T-helper 1 cell treated with Interleukin-12 subunit alpha and Interleukin-12 subunit beta and Interleukin-4 antibody, amounts not matched to agents 30 μg/mL and 1 μg/mL, for 36 hours (primary cell): ENCODE data around the gene PIGL.
"Not testable (repeated sequence)": the region's sequence is repeated elsewhere in the genome, so short reads cannot be mapped to it uniquely, and the experiment has no call there.

Experiments used
- H3K27ac Mint-ChIP-seq: one replicate; pipeline ENCODE4 v1.8.0; 2021; ENCODE audit warnings: mild to moderate bottlenecking, mixed read lengths
- H3K27me3 Mint-ChIP-seq: one replicate; pipeline ENCODE4 v1.8.0; 2021; ENCODE audit warnings: low read depth, mixed read lengths
- H3K36me3 Mint-ChIP-seq: one replicate; pipeline ENCODE4 v1.8.0; 2021; ENCODE audit warnings: low read depth, mixed read lengths
- H3K4me1 Mint-ChIP-seq: one replicate; pipeline ENCODE4 v1.8.0; 2021; ENCODE audit warnings: low read depth, mixed read lengths
- H3K4me3 Mint-ChIP-seq: one replicate; pipeline ENCODE4 v1.8.0; 2021; ENCODE audit warnings: mild to moderate bottlenecking, moderate library complexity, mixed read lengths
- H3K9me3 Mint-ChIP-seq: one replicate; pipeline ENCODE4 v1.8.0; 2021; ENCODE audit warnings: mixed read lengths

Gene PIGL

DNA sequence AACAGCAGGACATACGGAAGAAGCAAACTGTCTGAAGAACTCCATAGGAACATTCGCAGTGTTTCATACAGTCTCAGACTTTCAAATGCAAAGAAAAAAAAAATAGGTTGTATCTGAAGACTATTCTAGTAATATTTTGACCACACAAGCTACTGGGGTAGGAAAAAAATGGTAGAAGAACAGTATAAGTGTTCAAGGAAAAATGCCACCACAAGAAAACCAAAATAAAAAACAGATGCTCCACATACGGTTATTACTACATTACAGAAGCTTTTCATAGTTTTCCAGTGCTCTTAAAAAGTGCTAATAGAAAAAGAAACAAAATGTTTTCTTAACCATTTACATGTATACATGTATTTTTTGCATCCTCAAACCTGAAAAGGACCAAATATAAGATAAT, 5.4 kb upstream of the PIGL start:
- Mint-ChIP-seq H3K4me1 (peaks cover 28% of the 10 kb centered on the region), H3K27me3 (no peaks in the 10 kb centered on the region), H3K9me3 (no peaks in the 10 kb centered on the region), H3K27ac (no peak overlapping the region), H3K4me3 (no peak overlapping the region), H3K36me3 (peaks cover 2% of the 10 kb centered on the region)

DNA sequence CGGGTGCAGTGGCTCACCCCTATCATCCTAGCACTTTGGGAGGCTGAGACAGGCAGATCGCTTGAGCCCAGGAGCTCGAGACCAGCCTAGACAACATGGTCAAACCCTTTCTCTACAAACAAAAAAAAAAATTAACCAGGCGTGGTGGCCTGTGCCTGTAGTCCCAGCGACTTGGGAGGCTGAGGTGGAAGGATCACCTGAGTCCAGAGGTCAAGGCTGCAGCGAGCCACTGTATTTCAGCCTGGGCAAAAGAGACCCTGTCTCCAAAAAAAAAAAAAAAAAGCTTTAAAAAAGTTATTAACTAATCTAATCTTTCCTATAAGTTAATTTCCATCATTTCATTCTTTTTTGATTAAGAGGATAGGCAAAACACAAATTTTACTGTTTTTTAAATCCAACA, 4.2 kb upstream of the PIGL start:
- H3K4me3 Mint-ChIP-seq, result no peak overlapping the region
- H3K9me3 Mint-ChIP-seq, result no peaks in the 10 kb centered on the region
- no peak overlapping the region for H3K27ac Mint-ChIP-seq
- H3K4me1 Mint-ChIP-seq, result peaks cover 32% of the 10 kb centered on the region
- no peaks in the 10 kb centered on the region for H3K27me3 Mint-ChIP-seq
- H3K36me3 Mint-ChIP-seq, result peaks cover 2% of the 10 kb centered on the region

DNA sequence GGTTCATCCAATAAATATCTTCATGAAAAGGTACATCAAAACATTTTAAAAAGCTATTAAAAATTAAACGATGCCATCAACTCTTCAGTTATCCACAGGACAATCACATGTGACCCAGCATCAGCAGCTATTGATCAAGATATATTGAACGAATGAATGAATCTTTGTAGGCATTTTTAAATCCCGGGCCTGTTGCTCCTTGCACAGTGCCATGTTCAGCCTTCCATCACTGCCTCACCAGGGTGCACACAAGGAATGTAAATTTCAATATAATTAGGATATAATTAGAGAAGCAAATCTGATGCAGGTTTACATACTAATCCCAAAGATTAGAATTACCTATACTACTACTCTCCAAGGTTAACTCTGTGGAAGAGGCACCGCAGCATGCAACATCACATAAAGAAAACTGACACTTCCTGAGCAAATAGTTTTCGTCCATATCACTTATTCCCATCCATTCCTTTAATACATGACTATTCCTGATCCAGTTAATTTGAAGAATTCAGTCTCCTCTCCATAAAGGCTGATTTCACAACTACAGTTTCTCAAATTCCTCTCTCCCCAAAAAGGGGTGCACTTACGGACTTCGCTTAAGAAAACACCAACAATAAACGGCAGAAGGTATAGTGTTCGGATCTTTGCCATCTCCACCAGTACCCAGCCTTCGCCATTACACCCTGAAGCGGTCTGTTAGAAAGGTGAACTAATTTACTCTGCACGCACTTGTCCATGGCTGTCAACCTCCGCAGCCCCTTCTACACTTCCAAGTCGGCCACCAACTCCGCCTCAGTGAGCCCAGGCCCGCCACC, 2.6 kb upstream of the PIGL start:
- peaks cover 33% of the 10 kb centered on the region for H3K4me1 Mint-ChIP-seq
- H3K9me3 Mint-ChIP-seq, result no peaks in the 10 kb centered on the region
- peaks cover 2% of the 10 kb centered on the region for H3K36me3 Mint-ChIP-seq
- H3K27me3 Mint-ChIP-seq, result no peaks in the 10 kb centered on the region
- peak overlapping the region; percentile 94 for H3K4me3 Mint-ChIP-seq
- H3K27ac Mint-ChIP-seq, result peak overlapping the region; percentile 62

DNA sequence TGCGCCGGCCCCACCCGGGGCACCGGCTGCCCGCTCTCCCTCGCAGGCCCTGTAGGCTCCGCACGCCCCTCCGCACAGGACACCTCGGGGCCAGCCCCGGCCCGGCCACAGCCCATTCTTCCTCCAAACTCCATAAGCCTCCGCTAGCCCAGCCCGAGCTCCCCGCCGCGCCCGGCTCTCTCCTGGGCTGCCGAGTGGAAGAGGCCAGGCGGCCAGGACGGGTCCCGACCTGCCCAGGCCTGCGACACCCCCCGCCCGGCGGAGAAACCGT, 2.1 kb upstream of the PIGL start:
- Mint-ChIP-seq H3K9me3 (no peaks in the 10 kb centered on the region), H3K36me3 (peaks cover 2% of the 10 kb centered on the region), H3K4me3 (peak overlapping the region; percentile 94), H3K27me3 (no peaks in the 10 kb centered on the region), H3K27ac (peak overlapping the region; percentile 62), H3K4me1 (peaks cover 33% of the 10 kb centered on the region)

DNA sequence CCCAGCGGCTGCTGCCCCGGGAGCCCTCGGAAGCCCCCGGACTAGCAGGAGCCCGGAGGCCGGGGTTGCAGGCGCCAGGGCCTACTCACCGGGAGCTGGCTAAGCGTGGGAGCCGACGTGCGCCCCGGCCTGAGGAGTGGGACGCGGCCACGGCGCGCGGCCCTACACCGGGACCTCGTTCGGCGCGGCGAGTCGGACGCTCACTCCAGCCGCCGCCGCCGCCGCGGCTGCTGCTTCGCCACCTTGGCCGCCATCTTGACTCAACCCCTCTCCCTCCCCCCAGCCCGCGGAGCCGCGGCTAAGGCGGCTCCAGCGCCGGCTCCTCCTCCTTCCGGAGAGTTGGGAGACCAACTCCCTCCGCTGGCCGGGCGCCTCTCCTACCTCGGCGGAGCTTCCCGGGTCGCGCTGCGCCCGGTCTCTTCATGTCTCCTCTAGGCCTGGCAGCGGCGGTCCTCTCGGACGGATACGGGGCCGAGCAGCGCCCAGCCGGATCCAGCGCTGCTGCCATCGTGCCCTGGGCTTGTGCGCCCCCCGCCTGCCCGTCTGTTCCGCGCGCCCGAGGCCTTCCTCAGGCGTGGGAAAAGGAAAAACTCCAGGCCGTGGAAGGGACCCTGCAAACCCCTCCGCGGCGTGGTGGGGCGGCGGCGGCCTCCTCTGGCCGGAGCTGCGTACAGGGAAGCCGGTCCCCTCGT, 1.6 kb upstream of the PIGL start, which contains the start of gene NCOR1:
Gene NCOR1, minus strand, starts transcription at position 262 of the 692 bp plus-strand sequence. CDS start 20,965 bp downstream, outside the sequence.
- peak within 1 kb of the TSS; percentile 97 for H3K4me3 Mint-ChIP-seq

DNA sequence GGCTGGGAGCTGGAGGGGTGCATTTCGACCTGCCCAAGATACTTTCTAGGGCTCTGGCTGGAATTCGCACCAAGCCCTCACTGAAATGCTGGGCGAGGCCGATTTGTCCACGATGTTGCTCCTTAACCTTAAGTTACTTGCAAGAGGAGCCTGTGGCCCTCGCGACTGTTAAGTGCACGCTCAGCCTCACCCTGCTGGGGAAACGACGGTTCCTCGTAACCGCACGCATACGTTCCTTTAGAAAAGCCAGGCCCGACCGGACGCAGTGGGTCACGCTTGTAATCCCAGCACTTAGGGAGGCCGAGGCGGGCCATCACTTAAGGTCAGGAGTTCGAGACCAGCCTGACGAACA, 1.1 kb upstream of the PIGL start:
- Mint-ChIP-seq H3K27ac (peak overlapping the region; percentile 68), H3K36me3 (peaks cover 2% of the 10 kb centered on the region), H3K9me3 (no peaks in the 10 kb centered on the region), H3K27me3 (no peaks in the 10 kb centered on the region), H3K4me3 (peak overlapping the region; percentile 97), H3K4me1 (peaks cover 33% of the 10 kb centered on the region)

More for the DNA sequence above, 1.6 kb upstream of the PIGL start, which contains the start of gene NCOR1:
- peak within 1 kb of the TSS; percentile 68 for H3K27ac Mint-ChIP-seq
- no peaks in the 10 kb centered on the region for H3K9me3 Mint-ChIP-seq
- no peaks in the 10 kb centered on the region for H3K27me3 Mint-ChIP-seq
- peaks cover 33% of the 10 kb centered on the region for H3K4me1 Mint-ChIP-seq
- peaks cover 2% of the 10 kb centered on the region for H3K36me3 Mint-ChIP-seq

DNA sequence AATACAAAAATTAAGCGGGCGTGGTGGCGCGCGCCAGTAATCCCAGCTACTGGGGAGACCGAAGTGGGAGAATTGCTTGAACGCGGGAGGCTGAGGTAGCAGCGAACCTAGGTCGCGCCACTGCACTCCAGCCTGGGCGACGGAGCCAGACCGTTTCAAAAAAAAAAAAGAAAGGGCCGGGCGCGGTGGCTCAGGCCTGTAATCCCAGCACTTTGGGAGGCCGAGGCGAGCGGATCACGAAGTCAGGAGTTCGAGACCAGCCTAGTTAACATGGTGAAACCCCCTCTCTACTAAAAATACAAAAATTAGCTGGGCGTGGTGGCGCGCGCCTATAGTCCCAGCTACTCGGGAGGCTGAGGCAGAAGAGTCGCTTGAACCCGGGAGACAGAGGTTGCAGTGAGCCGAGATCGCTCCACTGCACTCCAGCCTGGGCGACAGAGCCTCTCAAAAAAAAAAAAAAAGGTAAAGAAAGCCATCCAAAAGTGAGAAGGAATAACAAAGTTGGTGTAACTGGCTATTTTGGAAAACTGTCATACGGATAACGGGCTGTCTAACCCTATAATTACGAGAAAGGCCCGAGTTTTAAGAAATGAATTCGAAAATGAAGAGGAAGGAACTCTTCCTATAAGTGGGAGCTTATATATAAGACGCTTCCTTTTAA, 539 bp upstream of the PIGL start:
- not testable (repeated sequence) for H3K9me3 Mint-ChIP-seq, H3K36me3 Mint-ChIP-seq, H3K27me3 Mint-ChIP-seq
- Mint-ChIP-seq H3K4me1 (peaks cover 33% of the 10 kb centered on the region), H3K27ac (peak overlapping the region; percentile 91), H3K4me3 (peak overlapping the region; percentile 97)

DNA sequence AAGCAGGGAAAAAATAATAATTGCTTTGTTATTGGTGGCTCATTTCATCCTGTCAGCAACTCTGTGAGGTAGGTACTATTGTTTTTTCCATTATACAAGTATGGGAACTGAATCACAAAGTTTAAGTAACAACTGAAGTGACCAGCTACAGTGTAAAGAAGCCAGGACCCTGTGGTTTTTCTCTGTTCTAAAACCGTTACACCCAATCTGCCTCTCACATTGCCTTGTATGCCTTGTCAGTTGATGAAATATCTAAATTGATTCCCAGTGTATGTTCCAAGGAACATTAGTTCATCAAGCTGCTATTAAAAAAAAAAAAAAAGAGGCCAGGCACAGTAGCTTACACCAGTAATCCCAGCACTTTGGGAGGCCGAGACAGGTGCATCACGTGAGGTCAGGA, 5.4 kb downstream of the PIGL start:
- H3K4me3 Mint-ChIP-seq, result no peak overlapping the region
- peaks cover 3% of the 10 kb centered on the region for H3K36me3 Mint-ChIP-seq
- no peaks in the 10 kb centered on the region for H3K9me3 Mint-ChIP-seq
- H3K27me3 Mint-ChIP-seq, result no peaks in the 10 kb centered on the region
- peaks cover 8% of the 10 kb centered on the region for H3K4me1 Mint-ChIP-seq
- H3K27ac Mint-ChIP-seq, result no peak overlapping the region

DNA sequence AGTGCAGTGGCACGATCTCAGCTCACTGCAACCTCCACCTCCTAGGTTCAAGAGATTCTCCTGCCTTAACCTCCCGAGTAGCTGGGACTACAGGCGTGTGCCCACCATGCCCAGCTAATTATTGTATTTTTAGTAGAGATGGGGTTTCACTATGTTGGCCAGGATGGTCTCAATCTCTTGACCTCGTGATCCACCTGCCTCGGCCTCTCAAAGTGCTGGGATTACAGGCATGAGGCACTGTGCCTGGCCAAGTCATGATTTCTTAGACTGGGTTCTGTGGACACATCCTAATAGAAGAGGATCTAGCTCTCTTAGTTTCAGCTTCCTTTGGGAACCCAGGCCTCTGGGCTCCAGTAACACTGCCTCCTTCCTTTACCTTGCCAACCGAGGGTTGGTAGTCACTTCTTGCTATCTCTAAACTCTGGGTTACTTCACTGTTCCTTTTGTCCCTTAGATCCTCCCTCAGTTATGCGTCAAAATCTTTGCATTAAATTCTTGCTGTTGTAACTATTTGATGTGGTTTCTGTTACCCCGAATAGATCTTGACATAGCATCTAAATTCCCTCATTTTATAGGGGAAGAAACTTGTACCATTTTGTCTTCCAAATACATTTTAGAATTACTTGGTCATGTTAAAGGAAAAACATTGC, 13.0 kb downstream of the PIGL start:
- Mint-ChIP-seq H3K4me3 (peak overlapping the region; percentile 43), H3K4me1 (peaks cover 16% of the 10 kb centered on the region), H3K27ac (peak overlapping the region; percentile 63)
- H3K27me3 Mint-ChIP-seq, H3K36me3 Mint-ChIP-seq, H3K9me3 Mint-ChIP-seq: not testable (repeated sequence)

DNA sequence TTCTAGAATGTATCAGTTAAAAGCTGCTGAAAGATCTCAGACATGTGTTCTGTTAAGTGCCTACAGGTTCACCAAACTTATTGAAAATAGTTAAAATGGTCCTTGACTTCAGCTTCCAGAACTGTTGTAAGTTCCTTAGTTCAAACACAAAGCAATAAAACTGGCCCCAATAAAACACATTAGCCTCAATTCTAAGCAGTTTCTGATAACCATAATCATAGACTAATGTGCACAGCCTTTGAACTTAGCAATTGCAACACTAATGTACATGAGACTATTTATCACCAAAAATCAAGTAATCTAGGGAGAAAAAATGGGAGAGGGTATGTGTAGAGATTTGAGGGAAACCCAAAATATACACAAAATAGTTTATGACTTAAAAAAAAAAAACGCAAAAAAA, 15.4 kb downstream of the PIGL start:
- Mint-ChIP-seq H3K4me1 (peaks cover 16% of the 10 kb centered on the region), H3K27ac (no peak overlapping the region), H3K36me3 (peaks cover 7% of the 10 kb centered on the region), H3K4me3 (no peak overlapping the region), H3K27me3 (no peaks in the 10 kb centered on the region), H3K9me3 (no peaks in the 10 kb centered on the region)

DNA sequence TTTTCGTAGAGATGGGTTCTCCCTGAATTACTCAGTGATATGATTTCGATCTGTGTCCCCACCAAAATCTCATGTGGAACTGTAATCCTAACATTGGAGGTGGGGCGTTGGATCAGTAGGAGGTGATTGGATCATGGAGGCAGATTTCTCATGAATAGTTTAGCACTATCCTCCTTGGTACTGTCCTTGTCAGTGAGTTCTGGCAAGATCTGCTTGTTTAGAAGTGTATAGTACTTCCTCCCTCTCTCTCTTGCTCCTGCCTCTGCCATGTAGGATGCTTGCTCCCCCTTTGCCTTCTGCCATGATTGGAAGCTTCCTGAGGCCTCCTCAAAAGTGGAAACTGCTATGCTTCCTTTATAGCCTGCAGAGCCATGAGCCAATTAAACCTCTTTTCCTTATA, 22.9 kb downstream of the PIGL start:
- Mint-ChIP-seq H3K27me3 (no peaks in the 10 kb centered on the region), H3K27ac (no peak overlapping the region), H3K36me3 (peaks cover 3% of the 10 kb centered on the region), H3K4me3 (no peak overlapping the region), H3K9me3 (no peaks in the 10 kb centered on the region), H3K4me1 (peaks cover 6% of the 10 kb centered on the region)

DNA sequence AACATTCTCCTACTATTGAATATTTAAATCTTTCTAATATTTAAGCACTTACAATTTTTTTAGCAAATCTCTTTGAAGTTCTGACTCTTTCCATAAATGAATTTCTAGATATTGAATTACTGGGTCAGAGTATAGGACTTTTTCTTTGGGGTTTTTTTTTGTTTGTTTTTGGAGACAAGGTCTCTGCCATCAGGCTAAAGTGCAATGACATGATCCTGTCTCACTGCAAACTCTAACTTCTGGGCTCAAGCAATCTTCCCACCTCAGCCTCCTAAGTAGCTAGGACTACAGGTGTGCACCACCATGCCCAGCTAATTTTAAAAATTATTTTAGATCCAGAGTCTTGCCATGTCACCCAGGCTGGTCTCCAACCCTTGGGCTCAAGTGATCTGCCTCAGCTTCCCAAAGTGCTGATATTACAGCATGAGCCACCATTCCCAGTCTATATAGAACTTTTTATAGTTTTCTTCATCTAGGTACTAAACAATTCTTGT, 24.9 kb downstream of the PIGL start:
- Mint-ChIP-seq H3K9me3 (no peaks in the 10 kb centered on the region), H3K4me3 (no peak overlapping the region), H3K36me3 (peaks cover 4% of the 10 kb centered on the region), H3K4me1 (peaks cover 6% of the 10 kb centered on the region), H3K27me3 (no peaks in the 10 kb centered on the region), H3K27ac (no peak overlapping the region)

DNA sequence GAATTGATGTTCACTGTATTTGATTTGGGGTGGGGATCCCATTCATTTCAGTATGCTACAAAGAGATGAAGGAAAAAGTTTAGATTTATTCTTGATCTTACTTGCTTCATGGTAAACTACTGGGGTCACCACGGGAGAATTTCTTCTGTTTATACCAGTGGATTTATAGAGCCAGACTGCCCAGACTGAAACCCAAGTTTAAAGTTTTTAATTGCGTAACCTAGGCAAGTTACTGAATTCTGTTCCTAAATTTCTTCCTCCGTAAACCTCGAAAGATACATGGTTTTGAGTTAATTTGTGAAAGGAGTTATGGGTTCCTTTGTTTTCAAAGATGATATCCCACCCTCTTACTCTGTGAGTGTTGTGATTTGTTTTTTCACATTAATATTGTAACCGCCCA, 26.4 kb downstream of the PIGL start:
- Mint-ChIP-seq H3K36me3 (peaks cover 11% of the 10 kb centered on the region), H3K9me3 (no peaks in the 10 kb centered on the region), H3K4me3 (no peak overlapping the region), H3K27ac (no peak overlapping the region), H3K27me3 (no peaks in the 10 kb centered on the region), H3K4me1 (peaks cover 6% of the 10 kb centered on the region)

DNA sequence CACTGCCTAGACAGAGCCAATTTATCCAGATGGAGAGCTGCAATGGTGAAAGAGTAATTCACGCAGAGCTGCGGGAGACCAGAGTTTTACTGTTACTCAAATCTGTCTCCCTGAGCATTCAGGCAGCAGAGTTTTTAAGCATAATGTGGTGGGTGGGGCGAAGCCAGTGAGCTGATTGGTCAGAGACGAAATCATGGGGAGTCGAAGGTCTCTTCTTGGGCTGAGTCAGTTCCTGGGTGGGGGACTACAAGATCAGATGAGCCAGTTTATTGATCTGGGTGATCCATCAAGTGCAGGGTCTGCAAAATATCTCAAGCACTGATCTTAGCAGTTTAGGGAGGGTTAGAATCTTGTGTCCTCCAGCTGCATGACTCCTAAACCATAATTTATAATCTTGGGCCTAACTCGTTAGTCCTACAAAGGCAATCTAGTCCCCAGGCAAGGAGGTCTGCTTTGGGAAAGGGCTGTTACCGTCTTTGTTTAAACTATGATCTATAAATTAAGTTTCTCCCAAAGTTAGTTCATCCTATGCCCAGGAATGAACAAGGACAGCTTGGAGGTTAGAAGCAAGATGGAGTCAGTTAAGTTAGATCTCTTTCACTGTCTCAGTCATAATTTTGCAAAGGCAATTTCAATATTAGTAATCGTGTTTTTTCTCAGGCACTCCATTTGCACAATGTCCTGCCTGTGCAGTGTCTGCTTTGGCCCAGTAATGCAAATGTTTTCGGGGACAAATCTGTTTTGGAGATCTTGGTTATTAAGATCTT, 27.0 kb downstream of the PIGL start:
- peaks cover 13% of the 10 kb centered on the region for H3K36me3 Mint-ChIP-seq
- H3K27ac Mint-ChIP-seq, result no peak overlapping the region
- H3K4me3 Mint-ChIP-seq, result no peak overlapping the region
- H3K4me1 Mint-ChIP-seq, result peaks cover 6% of the 10 kb centered on the region
- H3K9me3 Mint-ChIP-seq, result no peaks in the 10 kb centered on the region
- no peaks in the 10 kb centered on the region for H3K27me3 Mint-ChIP-seq
